Activated naive CD8-positive, alpha-beta T cell treated with anti-CD3 and anti-CD28 coated beads for 36 hours (primary cell): ENCODE data around the gene MAML3. TPM values are rescaled to one million over a fixed set of nuclear protein-coding genes. Genes with fewer than 3 reads are reported as not detected.

Experiments
- DNase-seq: peaks from one replicate; pipeline ENCODE4 v3.0.0; 2021
- H3K27ac Mint-ChIP-seq: one replicate; pipeline ENCODE4 v1.8.0; 2022; ENCODE audit warnings: mild to moderate bottlenecking, moderate library complexity, mixed read lengths
- H3K27me3 Mint-ChIP-seq: one replicate; pipeline ENCODE4 v1.8.0; 2022; ENCODE audit warnings: mild to moderate bottlenecking, mixed read lengths
- H3K36me3 Mint-ChIP-seq: one replicate; pipeline ENCODE4 v1.8.0; 2021; ENCODE audit warnings: mild to moderate bottlenecking, mixed read lengths
- H3K4me1 Mint-ChIP-seq: one replicate; pipeline ENCODE4 v1.8.0; 2021; ENCODE audit warnings: mixed read lengths
- H3K4me3 Mint-ChIP-seq: one replicate; pipeline ENCODE4 v1.8.0; 2022; ENCODE audit warnings: mild to moderate bottlenecking, moderate library complexity, mixed read lengths
- H3K9me3 Mint-ChIP-seq: one replicate; pipeline ENCODE4 v1.8.0; 2022; ENCODE audit warnings: mixed read lengths
- total RNA-seq, 2 experiments: library from RNA; stranded (reverse); gene quantifications; one replicate each; pipeline ENCODE4 v1.2.3, GENCODE V29; 2021

The MAML3 gene
- total RNA-seq, 2 experiments from 2014 or later, result 2.1 to 2.3 TPM

DNA sequence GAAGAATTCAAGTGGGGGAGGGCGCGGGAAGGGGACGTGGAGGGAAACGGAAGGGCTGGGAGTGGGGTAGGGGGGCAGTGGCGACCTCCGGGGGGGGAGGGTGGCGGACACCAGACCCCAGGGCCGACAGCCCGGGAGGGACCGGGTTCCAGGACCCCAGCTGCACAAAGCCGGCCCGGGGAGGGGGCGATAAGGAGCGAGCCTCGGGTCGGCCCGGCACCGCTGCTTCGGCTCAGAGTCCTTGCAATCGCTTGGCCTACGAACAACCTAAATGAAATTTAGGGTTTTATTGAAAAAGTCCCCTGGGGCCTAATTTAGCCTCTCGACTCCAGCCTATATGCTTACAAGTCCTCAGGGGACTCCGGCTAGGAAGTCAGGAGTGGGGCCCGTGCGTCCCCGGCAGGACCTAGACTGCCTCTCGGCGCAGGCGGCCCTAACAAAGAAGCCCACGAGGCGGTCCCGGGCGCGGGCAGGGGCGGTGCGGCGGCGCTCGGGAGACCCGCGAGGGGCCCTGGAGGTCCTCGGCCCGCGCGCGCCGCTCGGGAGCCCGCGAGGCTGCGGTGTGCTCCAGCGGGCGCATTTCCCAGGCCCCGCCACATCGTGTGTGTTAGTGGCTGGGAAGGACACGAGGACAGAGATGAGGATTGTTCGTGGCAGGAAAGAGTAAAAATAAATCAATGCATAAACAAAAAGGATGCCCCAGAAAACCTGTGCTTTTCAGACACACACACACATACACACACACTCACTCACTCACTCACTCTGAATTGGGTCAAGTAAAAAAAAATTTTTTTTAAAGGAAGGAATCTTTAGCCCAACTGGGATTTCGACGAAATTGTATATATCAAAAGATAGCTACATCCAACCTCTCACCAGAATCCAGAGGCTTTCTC is 418.4 kb downstream of the MAML3 start:
- peaks cover 45% of the 10 kb centered on the region for H3K27me3 Mint-ChIP-seq

GRCh38 chr4:139734875-139735380 is 419.1 kb downstream of the MAML3 start:
- peaks cover 45% of the 10 kb centered on the region for H3K27me3 Mint-ChIP-seq

More for the DNA sequence above, 418.4 kb downstream of the MAML3 start:
- H3K4me3 Mint-ChIP-seq, result peak overlapping the region; percentile 75
- no peaks in the 10 kb centered on the region for H3K9me3 Mint-ChIP-seq
- H3K27ac Mint-ChIP-seq, result no peak overlapping the region
- H3K36me3 Mint-ChIP-seq, result no peaks in the 10 kb centered on the region
- peak; percentile 11 for DNase-seq
- H3K4me1 Mint-ChIP-seq, result peaks cover 18% of the 10 kb centered on the region

GRCh38 chr4:139734201-139734874 is 419.6 kb downstream of the MAML3 start:
- Mint-ChIP-seq H3K4me3 (peak overlapping the region; percentile 75), H3K27ac (no peak overlapping the region), H3K27me3 (peaks cover 45% of the 10 kb centered on the region), H3K36me3 (no peaks in the 10 kb centered on the region), H3K4me1 (peaks cover 18% of the 10 kb centered on the region), H3K9me3 (no peaks in the 10 kb centered on the region)
- no peak for DNase-seq

More at GRCh38 chr4:139734875-139735380, 419.1 kb downstream of the MAML3 start:
- Mint-ChIP-seq H3K36me3 (no peaks in the 10 kb centered on the region), H3K4me1 (peaks cover 18% of the 10 kb centered on the region), H3K9me3 (no peaks in the 10 kb centered on the region), H3K27ac (no peak overlapping the region), H3K4me3 (peak overlapping the region; percentile 75)
- peak; percentile 73 for DNase-seq

DNA sequence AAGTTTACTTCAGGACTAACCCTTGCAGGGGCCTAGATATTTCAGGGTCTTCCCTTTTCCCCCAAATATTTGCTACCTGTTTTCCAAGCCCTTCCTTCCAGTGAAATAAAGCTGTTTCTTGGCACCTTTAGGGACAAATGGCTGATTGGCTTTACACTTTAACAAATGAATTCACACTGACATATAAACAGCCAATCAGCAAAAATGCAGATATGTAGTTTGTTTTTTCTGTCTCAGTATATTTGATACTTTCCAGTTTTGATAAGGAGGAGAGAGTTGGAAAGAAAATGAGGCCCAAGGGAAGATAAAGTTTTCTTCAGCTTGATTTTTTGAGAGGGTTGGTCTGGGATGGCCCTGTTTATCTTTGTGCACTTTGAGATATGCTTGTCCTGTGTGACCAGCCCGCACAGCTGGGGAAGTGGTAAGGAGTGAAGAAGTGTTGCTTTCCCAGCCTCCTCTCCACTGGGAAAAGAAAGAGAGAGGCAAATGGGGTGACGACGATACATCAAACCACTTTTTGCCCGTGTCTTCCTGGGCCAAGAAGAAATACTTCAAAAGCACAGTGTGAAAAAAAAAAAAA is 420.9 kb downstream of the MAML3 start:
- no peak for DNase-seq
- H3K4me1 Mint-ChIP-seq, result peaks cover 18% of the 10 kb centered on the region
- no peaks in the 10 kb centered on the region for H3K9me3 Mint-ChIP-seq
- no peak overlapping the region for H3K27ac Mint-ChIP-seq
- no peak overlapping the region for H3K4me3 Mint-ChIP-seq
- H3K27me3 Mint-ChIP-seq, result peaks cover 42% of the 10 kb centered on the region
- no peaks in the 10 kb centered on the region for H3K36me3 Mint-ChIP-seq

DNA sequence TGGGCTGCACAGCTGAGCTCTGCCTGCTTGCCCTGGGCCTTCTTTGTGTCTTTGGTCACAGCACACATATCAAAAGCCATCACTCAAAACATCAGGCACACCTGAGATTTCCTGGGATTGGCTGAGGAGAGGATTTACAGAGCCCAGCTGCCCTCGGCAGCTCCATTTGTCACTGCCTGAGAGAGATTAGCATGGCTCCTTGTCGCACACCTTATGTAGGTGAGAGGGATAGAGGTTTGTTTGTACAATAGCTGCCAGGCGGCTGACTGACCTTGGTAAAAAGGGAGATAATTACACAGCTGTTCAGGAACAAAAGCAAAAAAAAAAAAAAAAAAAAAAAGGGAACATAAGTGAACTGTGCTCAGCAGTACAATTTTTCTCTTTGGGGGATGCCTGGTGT is 425.1 kb downstream of the MAML3 start:
- no peak for DNase-seq
- peaks cover 7% of the 10 kb centered on the region for H3K27me3 Mint-ChIP-seq
- H3K9me3 Mint-ChIP-seq, result no peaks in the 10 kb centered on the region
- no peak overlapping the region for H3K27ac Mint-ChIP-seq
- H3K36me3 Mint-ChIP-seq, result no peaks in the 10 kb centered on the region
- no peak overlapping the region for H3K4me3 Mint-ChIP-seq
- no peaks in the 10 kb centered on the region for H3K4me1 Mint-ChIP-seq

GRCh38 chr4:139728146-139728545 is 425.8 kb downstream of the MAML3 start:
- DNase-seq, result no peak
- no peak overlapping the region for H3K4me3 Mint-ChIP-seq
- H3K9me3 Mint-ChIP-seq, result no peaks in the 10 kb centered on the region
- H3K27ac Mint-ChIP-seq, result no peak overlapping the region
- H3K27me3 Mint-ChIP-seq, result peaks cover 3% of the 10 kb centered on the region
- no peaks in the 10 kb centered on the region for H3K4me1 Mint-ChIP-seq
- no peaks in the 10 kb centered on the region for H3K36me3 Mint-ChIP-seq

DNA sequence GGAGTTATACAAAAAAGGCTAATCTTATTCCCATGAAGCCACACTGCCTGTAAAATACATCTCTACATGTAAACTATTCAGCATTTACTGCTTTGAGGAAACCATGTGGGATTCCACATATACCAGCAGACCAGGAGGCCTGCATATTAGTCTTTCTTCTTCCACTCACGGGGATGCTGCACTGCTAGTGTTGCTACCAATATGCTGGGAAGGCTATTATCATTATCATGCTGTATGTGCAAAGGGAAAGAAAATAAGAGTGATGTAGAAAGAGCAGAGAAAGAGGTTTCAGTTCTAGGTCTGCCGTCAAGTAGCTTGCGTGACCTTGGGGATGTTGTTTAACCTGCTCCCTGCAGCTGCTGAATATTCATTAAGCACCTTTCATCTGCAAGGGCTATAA is 427.4 kb downstream of the MAML3 start:
- H3K36me3 Mint-ChIP-seq, result no peaks in the 10 kb centered on the region
- H3K9me3 Mint-ChIP-seq, result no peaks in the 10 kb centered on the region
- no peak overlapping the region for H3K27ac Mint-ChIP-seq
- H3K4me3 Mint-ChIP-seq, result no peak overlapping the region
- H3K27me3 Mint-ChIP-seq, result no peaks in the 10 kb centered on the region
- no peak for DNase-seq
- H3K4me1 Mint-ChIP-seq, result no peaks in the 10 kb centered on the region

DNA sequence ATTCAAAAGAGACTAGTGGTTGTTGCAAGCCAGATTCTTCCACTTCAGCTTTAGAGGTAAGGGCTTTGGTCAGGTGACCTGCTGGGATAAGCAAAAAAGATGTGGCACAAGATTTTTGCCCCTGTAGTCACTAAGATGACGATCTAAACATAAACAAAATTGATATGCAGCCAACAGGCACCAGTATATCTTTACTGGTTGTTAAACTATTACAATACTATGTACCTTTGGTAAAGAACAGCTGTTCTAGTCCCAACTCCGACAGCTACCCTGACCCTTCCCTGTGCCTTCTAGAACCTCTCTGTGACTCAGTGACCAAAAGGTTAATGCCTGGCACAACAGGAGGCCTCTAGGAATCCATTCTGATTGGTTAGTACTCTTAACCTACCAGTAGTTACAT is 428.7 kb downstream of the MAML3 start:
- H3K36me3 Mint-ChIP-seq, result no peaks in the 10 kb centered on the region
- no peak overlapping the region for H3K4me3 Mint-ChIP-seq
- H3K4me1 Mint-ChIP-seq, result no peaks in the 10 kb centered on the region
- DNase-seq, result no peak
- H3K9me3 Mint-ChIP-seq, result no peaks in the 10 kb centered on the region
- no peaks in the 10 kb centered on the region for H3K27me3 Mint-ChIP-seq
- no peak overlapping the region for H3K27ac Mint-ChIP-seq

- Mint-ChIP-seq H3K27ac (no peak overlapping the region), H3K4me1 (no peaks in the 10 kb centered on the region), H3K4me3 (no peak overlapping the region), H3K27me3 (no peaks in the 10 kb centered on the region), H3K36me3 (no peaks in the 10 kb centered on the region), H3K9me3 (no peaks in the 10 kb centered on the region)
- DNase-seq, result no peak
Measured at GRCh38 chr4:139721789-139722188, 432.2 kb downstream of the MAML3 start.

DNA sequence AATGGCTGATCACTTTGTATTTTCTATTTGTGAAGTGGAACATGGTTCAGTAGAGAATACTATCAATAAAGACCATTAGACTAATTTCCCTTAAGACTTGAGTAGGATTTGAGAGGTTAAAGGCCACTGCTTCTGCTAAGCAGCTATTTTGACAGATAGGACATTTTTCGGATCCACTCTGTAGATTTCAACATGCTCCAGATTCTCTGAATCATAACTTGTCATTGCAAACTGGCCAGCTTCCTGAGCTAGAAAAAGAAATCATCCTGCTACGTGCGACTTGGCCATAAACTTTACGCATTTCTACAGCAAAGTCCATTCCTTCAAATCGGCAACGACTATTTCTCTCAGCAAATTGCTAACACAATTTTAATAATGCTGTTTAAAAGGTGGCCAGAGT is 433.2 kb downstream of the MAML3 start:
- DNase-seq, result no peak
- H3K9me3 Mint-ChIP-seq, result no peaks in the 10 kb centered on the region
- H3K27ac Mint-ChIP-seq, result no peak overlapping the region
- H3K36me3 Mint-ChIP-seq, result no peaks in the 10 kb centered on the region
- H3K4me1 Mint-ChIP-seq, result no peaks in the 10 kb centered on the region
- no peak overlapping the region for H3K4me3 Mint-ChIP-seq
- no peaks in the 10 kb centered on the region for H3K27me3 Mint-ChIP-seq

GRCh38 chr4:139719381-139720101 is 434.4 kb downstream of the MAML3 start:
- no peak overlapping the region for H3K4me3 Mint-ChIP-seq
- H3K27me3 Mint-ChIP-seq, result no peaks in the 10 kb centered on the region
- no peaks in the 10 kb centered on the region for H3K4me1 Mint-ChIP-seq
- DNase-seq, result no peak
- H3K9me3 Mint-ChIP-seq, result no peaks in the 10 kb centered on the region
- no peaks in the 10 kb centered on the region for H3K36me3 Mint-ChIP-seq
- no peak overlapping the region for H3K27ac Mint-ChIP-seq

DNA sequence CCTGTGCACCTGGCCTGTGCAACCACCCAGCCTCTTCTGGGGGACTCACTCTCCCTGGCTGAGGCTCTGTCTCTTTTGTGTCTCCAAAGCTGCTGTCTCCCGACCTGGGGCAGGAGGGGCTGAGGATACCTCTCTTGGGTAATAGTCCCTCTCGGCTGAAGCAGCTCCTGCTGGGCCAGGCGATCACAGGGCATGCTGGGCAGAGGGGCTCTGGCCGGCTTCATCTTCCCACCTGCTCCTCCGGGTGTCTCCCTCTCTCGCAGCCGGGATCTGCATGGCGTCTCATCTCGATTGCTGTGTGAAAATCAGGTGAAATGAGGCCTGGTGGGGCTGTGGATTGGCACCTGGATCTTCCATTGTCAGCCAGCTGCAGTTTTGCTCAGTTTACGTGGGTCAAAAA is 435.2 kb downstream of the MAML3 start:
- Mint-ChIP-seq H3K27me3 (no peaks in the 10 kb centered on the region), H3K9me3 (no peaks in the 10 kb centered on the region), H3K36me3 (no peaks in the 10 kb centered on the region), H3K4me1 (no peaks in the 10 kb centered on the region), H3K4me3 (no peak overlapping the region), H3K27ac (no peak overlapping the region)
- DNase-seq, result no peak

- H3K36me3 Mint-ChIP-seq, result no peaks in the 10 kb centered on the region
- no peaks in the 10 kb centered on the region for H3K9me3 Mint-ChIP-seq
- no peak overlapping the region for H3K4me3 Mint-ChIP-seq
- no peak for DNase-seq
- H3K27ac Mint-ChIP-seq, result no peak overlapping the region
- H3K27me3 Mint-ChIP-seq, result no peaks in the 10 kb centered on the region
- H3K4me1 Mint-ChIP-seq, result no peaks in the 10 kb centered on the region
Measured at GRCh38 chr4:139718358-139718757, 435.6 kb downstream of the MAML3 start.

DNA sequence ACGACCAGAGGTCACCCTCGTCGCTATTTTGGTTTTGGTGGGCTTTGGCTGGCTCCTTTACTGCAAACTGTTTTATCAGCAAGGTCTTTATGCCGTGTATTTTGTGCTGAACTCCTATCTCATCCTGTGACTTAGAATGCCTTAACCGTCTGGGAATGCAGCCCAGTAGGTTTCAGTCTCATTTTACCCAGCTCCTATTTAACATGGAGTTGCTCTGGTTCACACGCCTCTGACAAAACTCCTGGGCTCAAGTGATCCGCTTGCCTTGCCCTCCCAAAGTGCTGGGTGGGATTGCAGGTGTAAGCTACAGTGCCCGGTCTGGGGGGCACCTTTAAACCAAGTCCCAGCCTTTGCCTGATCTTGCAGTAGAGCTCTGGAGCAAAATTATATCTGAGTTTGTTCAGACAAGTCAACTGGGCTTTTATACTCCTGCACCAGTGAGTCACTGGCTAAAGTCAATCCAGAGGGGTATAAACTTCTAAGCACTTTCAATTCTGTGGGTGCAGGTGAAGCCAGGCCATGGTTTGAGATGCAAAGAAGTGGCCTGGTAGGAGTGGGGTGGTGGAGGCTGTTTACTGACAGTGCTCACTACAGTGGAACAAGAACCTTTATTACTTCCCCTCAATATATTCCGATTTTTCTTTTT is 438.1 kb downstream of the MAML3 start:
- H3K27ac Mint-ChIP-seq, result no peak overlapping the region
- no peak for DNase-seq
- no peak overlapping the region for H3K4me3 Mint-ChIP-seq
- H3K9me3 Mint-ChIP-seq, result no peaks in the 10 kb centered on the region
- H3K4me1 Mint-ChIP-seq, result no peaks in the 10 kb centered on the region
- no peaks in the 10 kb centered on the region for H3K36me3 Mint-ChIP-seq
- H3K27me3 Mint-ChIP-seq, result no peaks in the 10 kb centered on the region
